Measurements from ENCODE around the gene PALLD.

DNA sequence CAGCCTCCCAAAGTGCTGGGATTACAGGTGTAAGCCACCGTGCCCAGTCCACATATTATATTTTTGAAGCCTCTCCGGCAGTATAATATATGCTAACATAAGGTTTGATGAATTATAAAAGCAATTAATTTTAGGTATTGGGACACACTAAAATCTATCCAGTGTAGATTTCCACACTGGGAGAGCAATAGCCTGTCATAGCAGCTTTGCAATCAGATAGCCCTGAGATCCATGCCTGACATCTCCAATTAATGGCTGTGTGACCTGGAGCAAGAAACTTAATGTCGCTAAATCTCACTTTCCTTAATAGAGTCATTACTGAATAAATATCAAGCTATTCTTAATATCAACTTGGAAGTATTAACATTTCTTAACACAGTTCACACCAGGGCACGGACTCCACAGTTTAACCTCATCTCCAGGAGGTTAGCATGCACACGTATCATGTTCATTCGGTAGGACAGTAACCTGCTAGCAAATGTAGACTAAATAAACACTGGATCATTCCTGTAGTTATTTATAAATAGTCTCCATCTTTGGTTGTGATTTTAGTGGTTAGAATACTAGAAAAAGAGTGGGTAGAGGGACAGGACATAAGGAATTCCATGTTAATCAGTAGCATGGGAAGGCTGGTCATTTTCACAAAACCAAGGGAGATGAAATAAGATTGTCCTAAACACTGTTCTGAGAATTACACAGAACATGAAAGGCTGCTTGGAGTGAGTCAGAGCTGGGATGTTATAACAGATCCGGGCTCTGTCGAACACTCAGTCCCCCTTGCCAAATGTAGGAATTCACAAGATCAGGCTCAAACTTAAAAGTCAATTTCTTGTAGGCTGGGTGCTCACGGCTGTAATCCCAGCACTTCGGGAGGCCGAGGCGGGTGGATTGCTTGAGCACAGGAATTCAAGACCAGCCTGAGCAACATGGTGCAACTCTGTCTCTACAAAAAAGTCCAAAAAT lies 254.7 kb downstream of the PALLD start:
- TF ChIP-seq NFYB (CRISPR knock-in tag; conservative IDR thresholded peaks at IDR 0.05; ENCODE audit: low read depth) (no peak), ZNF317 (CRISPR knock-in tag; IDR thresholded peaks at IDR 0.05; ENCODE audit: borderline replicate concordance, low read depth) (no peak), AR (CRISPR knock-in tag; IDR thresholded peaks at IDR 0.05) (no peak), JUN (CRISPR knock-in tag; IDR thresholded peaks at IDR 0.05) (no peak), TCF7 (CRISPR knock-in tag; IDR thresholded peaks at IDR 0.05; ENCODE audit: low read depth) (no peak)

Measured in WTC11 (cell line).